Cardiac fibroblast (primary cell): ENCODE results near the gene ZP4.

Experiments used
- DNase-seq, 2 donors: peaks; one replicate each; pipeline versions ENCODE4 v3.0.0 to v3.0.0-alpha.2; 2010; ENCODE audit warnings: low read depth in 2 of 2
- H3K4me3 ChIP-seq, 2 donors: replicated peaks in 1 of 2; 1 replicate in 1 of 2; 2 replicates in 1 of 2; pipeline ENCODE4 v1.5.1; 2011; ENCODE audit warnings: low read depth in 2 of 2, low read length in 2 of 2, mild to moderate bottlenecking in 2 of 2, moderate library complexity in 1 of 2
- CTCF ChIP-seq: IDR thresholded peaks from one replicate; pipeline ENCODE4 v1.5.1; 2011; ENCODE audit warnings: low read depth, mild to moderate bottlenecking, low read length, inconsistent platforms

Gene ZP4

DNA sequence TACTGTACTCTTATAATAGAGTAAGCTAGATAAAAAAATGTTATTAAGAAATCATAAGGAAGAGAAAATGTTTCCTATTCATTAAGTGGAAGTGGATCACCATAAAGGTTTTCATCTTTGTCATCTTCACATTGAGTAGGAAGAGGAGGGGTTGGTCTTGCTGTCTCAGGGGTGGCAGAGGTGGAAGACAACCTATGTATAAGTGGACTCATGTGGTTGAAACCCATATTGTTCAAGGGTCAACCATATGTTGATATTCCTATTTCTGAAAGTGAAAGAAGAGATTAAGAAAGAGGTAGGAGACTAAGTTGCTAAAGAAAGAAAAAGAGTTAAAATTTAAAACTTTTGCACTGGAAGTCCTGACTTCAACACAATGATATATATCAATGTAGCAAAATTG is 4.9 kb upstream of the ZP4 start:
- H3K4me3 ChIP-seq, result no peak overlapping the region
- DNase-seq, result no peak
- TF ChIP-seq CTCF, result no peak

DNA sequence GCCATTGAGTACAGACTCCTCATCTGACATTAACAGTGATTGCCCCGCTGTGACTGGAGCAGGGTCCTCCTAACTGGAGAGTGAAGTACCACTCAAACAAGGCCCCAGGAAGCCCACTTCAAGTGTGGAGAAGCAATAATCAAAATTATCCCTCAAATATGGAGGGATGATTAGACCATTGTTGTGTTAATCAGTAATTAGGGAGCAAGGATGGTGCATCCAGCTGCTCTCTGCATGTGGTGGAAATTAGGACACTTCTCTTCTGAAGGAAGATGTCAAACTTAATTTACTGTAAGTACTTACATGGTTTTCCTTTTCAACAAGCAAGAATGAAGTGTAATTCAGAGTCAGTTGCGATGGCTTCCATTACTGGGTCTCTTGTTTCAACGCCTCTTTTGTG is 3.4 kb upstream of the ZP4 start:
- no peak overlapping the region for H3K4me3 ChIP-seq
- no peak for TF ChIP-seq CTCF
- DNase-seq, result no peak

DNA sequence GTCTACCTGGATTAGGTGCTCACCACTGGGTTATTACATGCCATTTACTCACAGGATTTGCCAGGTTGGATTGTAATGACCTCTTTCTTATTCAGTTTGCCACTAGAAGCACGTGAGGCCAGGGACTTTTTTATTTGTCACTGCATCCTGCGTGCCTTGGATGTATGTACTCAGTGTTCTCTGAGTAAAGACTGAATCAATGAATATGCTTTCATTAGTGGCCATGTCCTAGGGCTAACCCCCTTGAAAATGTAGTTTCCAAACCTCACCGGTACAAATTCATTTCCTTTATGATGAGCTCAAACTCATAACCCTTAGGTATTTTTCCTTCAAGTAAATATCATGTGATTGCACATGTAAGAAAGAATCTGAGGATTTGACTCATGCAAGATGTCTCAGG is 1.3 kb upstream of the ZP4 start:
- no peak for DNase-seq
- no peak overlapping the region for H3K4me3 ChIP-seq

GRCh38 chr1:237891266-237891665 is 544 bp upstream of the ZP4 start:
- no peak for DNase-seq
- no peak overlapping the region for H3K4me3 ChIP-seq
- no peak for TF ChIP-seq CTCF

More for the DNA sequence above, 1.3 kb upstream of the ZP4 start:
- TF ChIP-seq CTCF, result no peak

DNA sequence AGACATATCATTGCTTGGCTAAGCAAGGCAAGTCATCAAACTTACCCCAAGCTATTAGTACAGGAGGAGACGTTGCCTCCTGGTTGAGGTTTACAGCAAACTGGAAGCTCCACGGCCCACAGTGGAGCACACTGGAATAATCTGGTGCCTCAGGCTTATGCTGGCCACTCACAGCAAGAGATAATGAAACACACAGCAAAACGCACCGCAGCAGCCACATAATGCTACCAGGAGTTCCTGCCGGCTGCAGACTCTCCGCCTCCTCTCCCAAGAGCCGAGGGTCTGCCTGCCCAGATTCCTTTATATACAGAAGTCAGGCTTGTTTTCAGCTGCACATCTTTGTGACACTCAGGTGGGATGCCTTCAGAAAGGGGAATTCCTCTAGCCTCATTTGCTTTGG is 306 bp downstream of the ZP4 start:
- TF ChIP-seq CTCF, result no peak
- H3K4me3 ChIP-seq, result no peak overlapping the region
- no peak for DNase-seq

GRCh38 chr1:237888143-237888542 is 2.6 kb downstream of the ZP4 start:
- DNase-seq, result no peak
- H3K4me3 ChIP-seq, result no peak overlapping the region
- no peak for TF ChIP-seq CTCF

DNA sequence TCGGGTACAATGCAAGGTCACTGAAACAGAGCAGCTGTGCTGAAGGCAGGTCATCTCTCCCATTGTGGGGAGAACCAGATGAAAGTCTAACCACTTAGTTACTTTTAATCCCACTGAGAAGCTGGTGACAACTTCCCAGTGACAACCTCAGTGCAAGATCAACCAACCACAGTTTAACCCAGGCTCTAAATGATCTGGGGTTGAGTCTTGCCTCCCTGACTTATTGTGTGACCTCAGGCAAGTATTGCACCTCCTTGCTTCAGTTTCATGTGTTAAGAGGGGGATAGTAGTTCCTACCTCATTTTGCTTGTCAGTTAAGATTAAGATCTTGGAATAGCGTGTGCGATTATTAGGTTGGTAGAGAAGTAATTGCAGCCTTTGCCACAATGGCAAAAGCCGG is 3.2 kb downstream of the ZP4 start:
- no peak for DNase-seq
- no peak for TF ChIP-seq CTCF
- H3K4me3 ChIP-seq, result no peak overlapping the region
